GM23248 (cell line): Measurements from ENCODE around the gene SLC8A2.

Experiments used
- EZH2 ChIP-seq: fragments of 200-600 bp; sonication (generic); IDR thresholded peaks from 2 replicates; pipeline ENCODE4 v1.6.1; 2018; ENCODE audit warnings: antibody characterized with exemption, mild to moderate bottlenecking; ENCODE audit not compliant: insufficient read depth, poor library complexity, severe bottlenecking
- EZH2phosphoT487 ChIP-seq: fragments of 200-600 bp; sonication (generic); IDR thresholded peaks from 2 replicates; pipeline ENCODE4 v1.6.1; 2018; ENCODE audit warnings: antibody characterized with exemption, moderate library complexity, mild to moderate bottlenecking, low read depth; ENCODE audit not compliant: insufficient read depth

DNA sequence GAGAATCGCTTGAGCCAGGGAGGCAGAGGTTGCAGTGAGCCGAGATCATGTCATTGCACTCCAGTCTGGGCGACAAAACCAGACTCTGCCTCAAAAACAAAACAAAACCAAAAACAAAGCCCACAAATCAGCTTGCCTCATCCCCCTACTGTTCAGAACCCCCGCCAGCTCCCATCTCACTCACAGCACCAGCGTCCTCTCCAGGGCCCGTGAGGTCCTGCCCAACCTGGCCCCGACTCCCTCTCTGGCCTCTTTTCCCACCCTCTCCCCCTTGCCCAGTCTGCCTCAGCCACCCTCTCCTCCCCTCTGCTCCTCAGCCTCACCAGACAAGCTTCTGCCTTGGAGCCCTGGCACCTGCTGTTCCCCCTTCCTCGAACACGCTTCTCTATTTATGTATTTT, 3.8 kb downstream of the SLC8A2 start:
- TF ChIP-seq EZH2: no peak
- no peak for TF ChIP-seq EZH2phosphoT487
